Stimulated activated CD8-positive, alpha-beta memory T cell treated with anti-CD3 and anti-CD28 coated beads, Interleukin-12 subunit alpha, Interleukin-12 subunit beta, amount 100 ng/mL, for 1 hour (primary cell): ENCODE measurements around the gene BCAS3.

Experiments used
- DNase-seq: peaks from one replicate; pipeline ENCODE4 v3.0.0-alpha.2; 2020; ENCODE audit warnings: low read depth

Gene BCAS3

DNA sequence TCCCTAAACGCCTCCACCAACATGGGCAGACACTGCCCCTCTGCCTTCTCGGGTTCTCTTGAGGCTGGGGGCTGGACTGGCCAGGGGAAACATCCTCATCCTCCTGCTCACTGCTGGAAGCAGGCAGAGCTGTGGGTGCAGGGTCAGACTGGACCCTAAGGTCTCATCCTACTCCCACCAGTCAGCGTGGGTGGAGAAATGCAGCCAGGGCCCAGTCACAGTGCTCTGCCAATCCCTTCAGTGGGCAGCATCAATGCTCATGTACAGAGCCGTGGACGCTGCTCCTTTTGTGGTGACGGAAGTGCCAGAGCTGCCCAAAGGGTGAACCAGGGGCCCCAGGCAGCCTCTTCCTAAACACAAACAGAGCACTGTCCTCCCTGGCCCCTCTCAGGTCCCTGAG lies 708.6 kb downstream of the BCAS3 start:
- no peak for DNase-seq

DNA sequence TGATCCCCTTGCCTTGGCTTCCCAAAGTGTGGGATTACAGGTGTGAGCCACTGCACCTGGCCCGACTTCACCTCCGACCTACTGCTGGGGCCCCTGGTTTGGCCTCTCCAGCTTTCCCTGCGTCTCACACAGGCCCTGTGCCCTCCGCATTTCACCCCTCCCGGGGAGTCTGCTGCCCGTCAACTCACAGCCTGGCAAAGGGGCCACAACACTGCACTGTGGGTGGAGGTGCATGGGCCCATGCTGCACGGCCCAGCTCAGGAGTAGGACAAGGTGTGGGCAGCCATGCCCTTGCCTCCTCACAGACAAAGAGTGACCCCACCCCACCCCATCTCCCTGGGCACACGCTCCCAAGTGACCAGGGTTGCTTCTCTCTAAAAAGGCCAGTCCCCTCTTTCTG lies 709.4 kb downstream of the BCAS3 start:
- no peak for DNase-seq

DNA sequence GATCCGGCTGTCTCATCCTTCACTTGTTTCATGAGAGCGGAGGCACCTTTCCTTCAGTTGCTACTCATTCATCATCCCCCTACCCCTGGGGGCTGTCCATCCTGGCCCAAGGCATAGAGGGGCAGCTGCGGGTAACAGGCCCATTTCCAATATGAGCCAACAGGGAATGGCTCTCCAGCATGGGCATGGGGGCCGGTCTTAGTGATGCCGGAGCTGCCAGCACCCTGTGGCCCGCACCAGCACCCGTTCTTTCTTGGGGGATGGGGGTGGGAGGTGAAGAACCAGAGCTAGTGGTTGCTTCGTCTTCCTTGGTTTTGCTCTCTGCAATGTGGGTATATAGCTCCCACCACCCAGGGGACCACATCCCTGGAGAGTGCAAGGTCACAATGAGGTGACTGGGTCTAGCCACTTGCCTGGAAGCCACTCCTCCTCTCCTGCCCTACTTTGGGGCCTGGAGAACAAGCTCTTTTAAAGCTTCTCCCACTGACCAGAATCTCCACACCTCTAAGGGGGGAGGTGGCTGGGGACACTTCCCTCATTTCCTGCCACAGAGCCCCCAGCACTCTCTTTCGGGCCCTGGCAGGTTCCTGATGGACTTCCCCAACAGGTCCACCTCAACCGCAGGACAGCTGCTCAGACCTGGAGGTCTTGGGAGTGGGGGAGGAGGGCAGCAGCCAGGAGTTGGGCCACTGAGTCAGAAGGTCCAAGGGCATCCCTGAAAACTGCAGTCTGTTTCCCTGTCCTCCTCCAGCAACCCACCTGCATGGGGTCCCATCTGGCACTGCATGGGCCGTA lies 710.1 kb downstream of the BCAS3 start:
- no peak for DNase-seq

DNA sequence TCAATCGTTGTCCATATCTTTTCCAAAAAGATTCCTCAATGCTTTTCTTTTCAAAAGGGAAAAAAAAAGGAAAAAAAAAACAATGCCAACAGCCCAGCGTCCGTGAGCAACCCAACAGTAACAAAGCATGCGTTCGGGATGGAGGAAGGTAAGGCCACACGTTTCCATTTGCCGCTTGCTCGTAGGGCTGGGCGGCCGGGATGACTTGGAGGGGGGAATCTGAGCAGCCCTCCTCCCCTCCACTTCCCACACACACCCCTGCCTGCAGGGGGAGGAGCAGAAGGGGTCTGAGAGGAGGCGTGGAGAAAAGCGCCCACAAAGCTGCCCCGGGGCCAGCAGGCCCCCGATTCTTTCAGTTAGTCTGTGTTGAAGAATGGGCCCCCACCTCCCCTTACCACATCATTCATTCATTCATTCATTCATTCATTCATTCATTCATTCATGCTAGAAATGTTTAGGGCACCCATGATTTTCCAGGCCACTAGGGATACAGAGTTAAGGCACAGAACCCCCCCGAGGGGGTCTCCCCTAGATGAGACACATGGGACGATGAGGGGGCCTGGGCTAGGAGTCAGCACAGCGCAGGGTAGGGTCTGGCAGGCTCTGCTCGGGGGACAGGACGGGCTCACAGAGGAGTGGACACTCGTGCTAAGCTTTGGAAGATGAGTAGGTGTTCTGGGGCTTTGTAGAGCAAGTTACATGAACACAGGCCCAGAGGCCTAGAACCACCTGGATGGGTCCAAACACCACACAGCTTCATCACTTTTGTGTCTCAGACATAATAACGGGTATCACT lies 711.1 kb downstream of the BCAS3 start:
- DNase-seq = no peak

DNA sequence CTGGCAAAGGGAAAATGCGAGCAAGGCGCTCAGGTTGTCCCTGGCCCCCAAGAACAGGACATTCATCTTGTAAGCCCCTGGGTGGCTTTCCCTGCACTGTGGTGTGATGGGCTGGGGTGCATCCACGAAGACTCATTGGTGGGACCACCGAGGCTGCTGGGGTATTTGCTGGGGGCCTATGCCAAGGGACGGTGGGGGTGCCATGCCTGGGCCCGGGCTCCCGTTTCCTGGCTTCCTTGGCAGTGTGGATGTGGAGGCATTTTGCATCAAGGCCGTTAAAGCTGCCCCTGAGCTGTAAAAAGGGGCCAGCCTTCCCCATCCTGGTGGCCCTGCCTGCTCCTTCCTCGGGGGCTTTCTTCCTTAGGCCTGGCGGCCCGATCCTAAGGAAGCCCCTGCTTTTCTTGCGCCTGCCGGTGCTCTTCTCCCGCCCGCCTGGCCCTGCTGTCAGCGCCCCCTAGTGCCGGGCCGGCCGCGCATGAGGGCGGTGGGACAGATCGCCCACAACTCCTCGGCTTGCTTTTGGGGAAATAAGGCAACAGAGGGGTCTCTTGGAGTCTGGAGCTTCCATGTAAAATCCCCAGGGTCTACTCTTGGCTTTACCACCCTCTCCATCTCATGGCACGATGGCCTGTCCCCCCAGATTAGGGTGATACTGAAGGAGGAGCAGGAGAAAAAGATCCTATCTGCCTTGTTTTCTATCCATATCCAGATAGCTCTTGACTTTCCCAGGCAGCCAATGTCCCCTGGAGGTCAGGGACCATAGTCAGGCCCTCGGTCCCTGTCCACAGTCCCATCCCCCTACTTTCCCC lies 712.2 kb downstream of the BCAS3 start:
- no peak for DNase-seq

DNA sequence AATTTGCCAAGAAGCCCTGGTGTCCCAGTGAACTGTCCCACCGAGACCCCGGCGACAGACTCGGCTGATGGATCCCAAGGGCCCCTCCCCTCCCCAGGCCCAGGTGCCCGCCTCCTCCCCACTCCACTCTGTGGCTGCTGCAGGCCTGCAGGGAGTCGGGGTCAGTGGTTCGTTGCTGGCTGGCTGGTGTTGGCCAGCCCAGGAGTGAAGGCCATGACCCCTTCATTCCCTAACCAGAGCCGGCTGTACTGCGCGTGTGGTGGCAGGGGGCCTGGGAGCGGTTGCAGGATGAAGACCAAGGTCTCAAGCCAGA lies 712.8 kb downstream of the BCAS3 start:
- no peak for DNase-seq

DNA sequence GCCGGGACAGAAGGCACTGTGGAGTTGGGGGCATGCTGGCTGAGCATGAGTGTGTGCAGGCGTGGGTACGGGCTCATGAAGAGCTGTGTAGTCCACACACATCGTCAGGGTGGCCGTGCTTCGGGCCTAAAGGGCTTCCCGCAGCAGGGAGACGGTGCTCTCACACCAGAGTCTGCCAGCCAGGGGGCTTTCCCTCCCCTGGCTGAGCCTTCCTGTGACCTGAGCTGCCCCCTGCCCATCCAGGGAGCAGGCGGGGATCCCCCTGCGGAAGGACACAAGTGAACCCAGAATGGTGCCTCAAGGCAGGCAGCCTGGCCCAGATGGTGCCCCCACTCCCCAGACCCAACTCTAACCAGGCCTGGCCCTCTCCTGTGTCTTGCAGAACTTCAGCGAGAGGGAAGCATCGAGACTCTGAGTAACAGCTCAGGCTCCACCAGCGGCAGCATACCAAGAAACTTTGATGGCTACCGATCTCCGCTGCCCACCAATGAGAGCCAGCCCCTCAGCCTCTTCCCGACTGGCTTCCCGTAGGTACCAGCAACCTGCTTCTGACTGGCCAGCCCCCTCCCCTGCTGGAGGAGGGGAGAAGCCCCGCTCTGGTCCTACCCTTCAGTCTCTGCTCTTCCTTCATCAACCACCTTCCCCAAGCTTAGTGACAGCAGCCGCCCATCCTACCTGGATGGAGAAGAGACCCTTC lies 714.1 kb downstream of the BCAS3 start:
- no peak for DNase-seq

DNA sequence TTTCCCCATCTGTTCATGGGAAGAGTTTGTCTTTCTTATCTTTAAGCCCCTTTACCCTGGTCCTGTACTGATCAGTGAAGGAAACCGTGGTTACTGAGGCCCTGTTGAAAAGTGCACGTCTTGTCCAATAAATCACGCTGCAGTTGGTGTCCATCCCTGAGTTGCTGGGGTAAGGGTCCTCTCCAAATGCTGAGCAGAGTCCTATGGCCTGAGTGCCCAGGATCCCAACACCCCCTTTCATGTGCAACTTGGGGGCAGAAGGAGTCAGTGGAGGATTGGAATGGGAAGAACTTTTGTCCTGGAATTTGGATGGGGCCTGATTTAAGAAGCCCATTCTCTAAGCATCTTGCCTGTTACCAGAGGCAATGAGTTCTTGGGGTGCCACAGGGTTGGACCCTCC lies 715.0 kb downstream of the BCAS3 start:
- DNase-seq = no peak

DNA sequence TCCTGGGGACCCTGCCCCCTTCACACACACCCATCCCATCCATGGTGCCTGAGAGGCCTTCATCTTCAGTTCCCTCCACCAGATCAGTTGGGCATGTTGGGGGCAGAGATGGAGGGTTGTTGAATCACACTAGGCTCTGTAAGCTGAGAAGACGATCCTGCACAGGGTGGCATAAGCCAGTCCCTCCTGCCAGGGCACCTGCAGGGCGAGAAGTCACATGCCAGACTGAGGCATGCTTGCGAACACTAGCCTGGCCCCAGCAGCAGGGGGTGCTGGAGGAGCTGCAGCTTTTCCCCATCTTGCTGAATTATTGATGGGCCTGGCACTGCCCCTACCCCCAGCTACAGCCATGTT lies 715.9 kb downstream of the BCAS3 start:
- no peak for DNase-seq

DNA sequence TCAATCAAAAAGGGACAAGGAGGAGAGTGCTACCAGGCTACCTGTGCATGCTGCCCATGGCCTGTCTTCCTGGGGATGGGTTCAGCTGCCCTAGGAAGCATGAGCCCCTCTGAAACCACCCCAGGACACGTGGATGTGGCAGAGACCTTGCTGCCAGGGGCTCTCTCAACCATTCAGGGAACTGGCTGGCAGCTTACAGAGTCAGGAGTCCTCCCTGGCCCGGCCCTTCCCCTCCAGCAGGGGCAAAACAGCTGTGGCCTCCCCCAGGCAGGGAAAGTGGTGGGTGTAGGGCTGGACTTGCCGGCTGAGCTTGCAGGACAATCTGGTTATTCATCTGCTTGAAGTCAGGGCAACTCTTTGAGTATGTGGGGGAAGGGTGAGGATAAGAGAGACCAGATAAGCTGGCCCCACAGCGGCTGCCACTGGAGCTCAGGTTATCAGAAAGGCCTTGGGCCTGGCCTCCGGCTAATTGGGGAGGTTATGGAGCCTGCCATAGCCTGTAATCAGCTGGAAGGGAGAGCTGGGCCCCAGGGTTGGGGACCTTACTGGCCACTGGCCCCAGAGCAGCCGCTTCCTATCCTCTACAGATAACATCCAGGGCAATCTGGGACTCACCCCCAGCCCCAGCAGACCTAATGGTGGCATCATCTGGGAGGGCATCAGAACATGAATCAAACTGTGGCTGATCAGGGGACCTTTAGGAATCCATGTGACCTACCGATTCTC lies 716.4 kb downstream of the BCAS3 start:
- no peak for DNase-seq

DNA sequence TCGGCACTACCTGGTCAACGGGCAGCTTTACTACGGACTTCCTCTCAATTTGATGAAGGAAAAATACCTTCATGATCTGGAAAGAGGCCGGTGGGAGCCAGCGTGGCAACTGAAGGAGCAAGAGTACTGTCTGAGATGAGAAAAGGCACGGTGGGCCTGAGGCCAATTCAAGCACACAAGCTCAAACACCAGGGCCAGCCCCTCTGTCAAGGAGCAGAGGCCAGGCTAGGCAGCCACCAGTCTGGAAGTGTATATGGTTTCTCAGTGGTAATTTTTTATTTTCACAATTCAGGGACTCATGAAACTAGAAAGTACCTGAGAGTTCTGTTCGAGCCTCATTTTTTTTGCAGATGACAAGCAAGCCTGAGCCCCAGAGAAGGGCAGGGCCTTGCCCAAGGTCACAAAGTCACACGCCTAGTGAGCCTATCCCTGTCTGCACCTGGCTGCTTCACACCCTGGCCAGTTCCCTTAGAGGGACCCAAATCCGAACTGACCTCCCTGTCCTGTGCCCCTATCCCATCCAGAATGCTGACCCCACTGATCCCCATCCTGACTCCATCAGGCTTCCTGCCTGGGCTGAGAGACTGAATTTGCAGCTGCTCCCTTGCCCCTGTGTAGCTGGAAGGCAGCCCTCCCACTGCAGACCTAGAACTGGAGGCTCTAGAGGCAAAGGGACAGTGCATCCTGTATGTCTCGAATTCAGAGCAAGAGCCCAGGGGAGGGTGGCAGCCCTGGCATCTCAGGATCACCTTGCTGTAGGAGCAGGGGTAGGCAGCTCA lies 717.2 kb downstream of the BCAS3 start:
- no peak for DNase-seq

DNA sequence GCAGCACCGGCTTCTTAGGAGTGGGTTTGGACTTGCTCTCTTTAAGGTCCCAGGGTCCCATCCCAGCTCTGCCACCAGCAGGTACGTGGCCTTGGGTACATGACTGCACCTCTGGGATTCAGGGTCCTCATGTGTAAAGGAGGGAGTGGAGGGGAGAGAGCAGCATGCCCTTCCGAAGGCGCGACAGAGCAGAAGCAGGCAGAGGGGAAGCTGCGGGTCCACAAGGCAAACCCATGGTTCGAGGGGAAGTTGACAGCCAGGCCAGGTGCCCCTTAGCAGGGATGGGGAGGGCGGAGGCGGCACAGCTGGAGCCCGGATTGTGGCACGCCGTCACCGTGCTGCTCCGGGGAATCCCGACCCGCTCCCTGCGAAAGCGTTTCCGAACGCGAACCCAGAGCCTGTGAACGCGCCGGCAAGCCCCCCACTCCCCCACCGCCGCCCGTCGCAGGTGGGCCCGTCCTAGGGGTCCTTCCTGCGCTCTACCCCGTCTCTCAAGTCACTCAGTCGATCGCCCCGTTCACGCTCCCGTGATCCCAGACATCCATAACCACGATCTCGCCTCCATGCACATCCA lies 717.8 kb downstream of the BCAS3 start:
- no peak for DNase-seq

DNA sequence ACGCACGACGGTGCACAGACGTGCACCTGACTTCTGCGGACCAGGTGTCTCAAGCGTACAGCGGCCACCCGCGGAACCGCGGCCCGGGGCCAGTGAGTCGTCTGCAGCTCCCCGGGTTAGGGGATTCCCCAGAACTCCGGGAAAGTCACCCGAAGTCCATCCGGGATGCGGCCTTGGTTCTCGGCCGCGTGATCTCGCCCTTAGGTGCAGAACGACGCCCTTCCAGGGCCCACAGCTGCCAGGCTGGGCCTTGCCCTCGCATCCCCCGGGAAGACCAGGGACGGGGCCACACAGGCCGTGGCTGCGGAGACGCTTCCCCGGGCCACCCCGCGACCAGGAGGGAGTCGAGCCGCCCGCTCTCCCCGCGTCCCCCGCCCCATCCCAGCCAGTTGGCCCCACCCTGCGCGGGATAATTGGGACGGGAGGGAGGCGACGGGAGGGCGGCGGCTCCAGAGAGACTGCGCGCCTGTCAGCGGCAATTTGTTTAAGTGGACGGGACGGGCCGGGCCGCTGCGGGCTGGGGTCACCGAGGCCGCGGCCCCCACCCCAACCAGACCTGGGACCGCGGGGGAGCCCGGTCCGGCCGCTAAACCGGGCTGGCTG lies 718.4 kb downstream of the BCAS3 start:
- DNase-seq = no peak

DNA sequence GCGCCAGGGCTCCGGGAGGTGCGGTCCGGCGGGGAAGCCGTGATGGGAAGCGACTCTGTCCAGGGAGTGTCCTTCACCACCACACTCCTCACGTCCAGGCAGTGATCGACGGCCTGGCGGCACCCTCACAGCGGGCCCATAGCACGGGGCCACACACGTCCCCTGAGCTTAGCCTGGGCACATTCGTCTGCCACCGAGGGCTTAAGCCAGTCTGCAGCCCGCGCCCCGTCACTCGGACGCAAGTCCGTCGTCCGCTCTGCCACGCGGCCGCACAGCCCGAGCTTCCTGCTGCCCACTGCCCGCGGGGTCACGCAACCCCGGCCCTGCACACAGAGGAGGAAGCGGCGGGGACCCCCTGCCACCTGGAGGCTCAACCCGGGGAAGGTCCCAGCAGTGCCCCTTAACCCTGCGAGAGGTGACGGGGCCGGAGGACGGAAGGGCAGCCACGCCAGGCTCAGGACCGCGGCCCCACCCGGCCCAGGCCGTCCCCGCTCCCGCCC lies 719.0 kb downstream of the BCAS3 start:
- DNase-seq = no peak

DNA sequence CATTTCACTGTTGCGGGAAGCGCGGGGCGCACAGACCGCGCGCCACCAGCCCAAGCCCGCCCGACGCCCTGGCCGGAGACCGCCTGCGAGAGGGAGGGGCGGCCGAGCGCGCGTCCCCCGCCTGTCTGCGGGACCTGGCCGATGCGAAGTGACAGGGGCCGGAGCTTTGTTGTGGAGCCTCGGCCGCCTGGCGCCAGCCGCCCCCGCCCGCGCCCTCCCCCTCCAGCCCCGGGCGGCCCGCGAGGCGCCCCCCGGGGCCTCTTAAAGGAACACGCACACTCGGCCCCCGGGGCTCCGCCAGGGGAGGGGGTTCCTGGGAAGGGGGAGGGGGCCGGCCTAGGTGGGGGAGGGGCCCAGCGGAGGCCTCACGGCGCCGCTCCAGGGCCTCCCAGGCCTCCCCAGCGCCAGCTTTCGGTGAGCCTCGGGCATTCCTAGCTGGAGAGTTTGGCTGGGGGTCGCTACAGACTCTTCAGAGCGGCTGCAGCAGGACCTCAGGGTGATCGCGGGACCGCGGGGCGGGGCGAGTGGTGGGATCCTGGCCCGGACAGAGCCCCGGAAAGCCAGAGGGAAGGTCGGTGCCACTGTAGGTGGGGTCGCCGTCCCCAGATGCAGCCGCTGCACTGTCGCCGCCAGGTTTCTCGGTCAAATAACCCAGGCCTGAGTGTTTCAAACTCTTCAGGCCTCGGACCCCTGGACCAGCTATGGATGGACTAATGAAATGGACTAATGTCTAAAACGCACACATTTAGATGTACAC lies 719.6 kb downstream of the BCAS3 start:
- no peak for DNase-seq

DNA sequence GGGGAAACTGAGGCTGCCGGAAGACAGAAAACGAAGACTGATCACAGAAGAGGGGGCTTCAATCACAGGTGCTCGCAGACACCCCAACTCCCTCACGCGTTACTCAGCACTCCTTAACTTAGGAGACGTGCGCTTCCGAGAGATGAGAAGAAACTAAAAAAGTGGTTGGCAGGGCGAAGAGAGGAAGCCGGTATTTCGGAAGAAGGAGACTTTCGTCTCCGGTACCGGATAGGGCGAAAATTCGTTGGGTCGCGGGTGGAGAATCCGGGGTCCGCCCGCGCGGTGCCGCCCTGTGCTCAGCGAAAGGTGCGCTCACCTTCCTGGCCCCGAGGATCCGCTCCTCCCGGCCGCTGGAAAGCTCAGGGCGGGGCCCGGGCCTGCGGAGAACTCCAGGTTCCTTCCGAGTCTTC lies 721.1 kb downstream of the BCAS3 start:
- no peak for DNase-seq

DNA sequence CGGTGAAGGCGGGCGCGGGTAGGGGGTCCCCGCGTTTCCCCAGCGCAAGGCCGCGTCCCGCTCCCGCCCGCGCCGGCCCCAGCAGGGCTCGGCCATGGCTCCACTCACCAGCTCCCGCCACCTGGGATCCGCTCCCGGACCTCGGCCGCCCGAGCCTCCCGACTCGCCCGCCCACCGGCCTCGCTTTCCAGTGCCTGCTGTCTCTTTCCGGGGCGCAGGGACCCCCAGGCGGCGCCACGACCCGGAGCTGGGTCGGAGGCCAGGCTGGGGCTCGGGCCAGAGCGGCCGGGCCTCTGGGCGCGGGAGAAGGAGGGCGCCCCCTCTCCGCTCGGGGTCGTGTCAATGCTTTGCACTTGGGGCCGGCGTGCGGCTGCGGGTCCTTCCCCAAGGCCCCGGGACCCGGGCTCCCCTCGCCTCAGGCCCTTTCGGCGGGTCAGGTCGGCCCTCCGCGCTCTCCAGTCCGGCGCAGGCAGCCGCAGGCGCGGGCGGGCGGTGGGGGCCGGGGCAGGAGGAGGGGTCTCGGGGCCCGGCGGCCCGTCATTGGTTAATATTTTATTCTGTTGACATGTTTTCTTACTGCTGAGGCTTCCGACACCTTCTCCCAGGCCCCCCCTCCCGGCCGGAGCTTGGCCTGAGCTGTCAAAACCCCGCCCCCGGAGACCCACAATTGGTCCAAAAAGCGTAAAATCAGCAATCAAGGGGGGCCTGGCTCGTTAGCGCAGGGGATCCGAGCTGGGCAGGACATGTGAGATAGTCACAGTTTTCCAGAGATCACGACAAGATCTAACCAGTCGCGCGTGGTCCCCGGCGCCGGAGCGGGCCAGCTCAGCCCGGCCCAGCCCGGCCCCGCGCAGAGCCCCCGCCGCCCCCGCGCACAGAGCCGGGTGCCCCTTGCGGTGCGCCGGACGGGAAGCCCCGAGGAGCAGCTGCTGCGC lies 721.7 kb downstream of the BCAS3 start, which contains the start of gene TBX2:
Gene TBX2, plus strand, starts transcription at position 713 of the 935 bp plus-strand sequence. CDS start 334 bp downstream, outside the sequence.
- DNase-seq = no peak
